HepG2 (cell line): Measurements from ENCODE around the gene P4HB. TPM values are rescaled to one million over a fixed set of nuclear protein-coding genes. Genes with fewer than 3 reads are reported as not detected.

Experiments
- EHMT2 ChIP-seq: fragments of 200-600 bp; sonication (generic); IDR thresholded peaks from 2 replicates; pipeline ENCODE4 v1.7.0; 2017; ENCODE audit warnings: antibody characterized with exemption, low read depth, low read length, borderline replicate concordance
- RORA ChIP-seq: sonication (generic); formaldehyde crosslinking; IDR thresholded peaks from 2 replicates; pipeline ENCODE4 v1.5.0; 2020; ENCODE audit warnings: mild to moderate bottlenecking, missing genetic modification reagents, moderate library complexity
- polyA plus RNA-seq, 8 experiments: library from polyadenylated mRNA; depleted of rRNA in 3 of 8; stranded (reverse) in 7 of 8; unstranded in 1 of 8; fragments of >200 nt; fragmentation: Illumina TruSeq in 4 of 8; extraction: Trizol in 4 of 8; gene quantifications; 2 replicates each; pipeline versions ENCODE4 v1.2.1 to v1.2.3, GENCODE V29; 2011 to 2016; ENCODE audit warnings: low read depth in 4 of 8, missing spikeins in 1 of 8, mixed read lengths in 1 of 8; ENCODE audit not compliant: insufficient read depth in 1 of 8
- total RNA-seq, 5 experiments: library from RNA; depleted of rRNA; stranded (reverse); fragments of >200 nt; fragmentation: Illumina TruSeq; extraction: Trizol; gene quantifications; 2 replicates each; pipeline ENCODE4 v1.2.3, GENCODE V29; 2016; ENCODE audit warnings: low read depth in 1 of 5
- TF ChIP-seq, protein P1 (sequence below), 2 experiments: fragments of 450-650 bp in 1 of 2; sonication (generic) in 1 of 2; formaldehyde crosslinking in 1 of 2; IDR thresholded peaks; 2 replicates each; pipeline versions ENCODE4 v1.6.1 to v1.8.0; 2016 to 2022; ENCODE audit warnings: antibody characterized with exemption in 1 of 2, mild to moderate bottlenecking in 1 of 2, missing genetic modification reagents in 1 of 2
- TF ChIP-seq, protein P2 (sequence below): IDR thresholded peaks from 2 replicates; pipeline ENCODE4 v1.6.1; 2018; ENCODE audit warnings: missing genetic modification reagents

The P4HB gene
- total and polyA plus RNA-seq, 2 of the 13 experiments (the other 11 are each of a cell fraction or from before 2014, with no cell fraction given) = 185 to 782 TPM

DNA sequence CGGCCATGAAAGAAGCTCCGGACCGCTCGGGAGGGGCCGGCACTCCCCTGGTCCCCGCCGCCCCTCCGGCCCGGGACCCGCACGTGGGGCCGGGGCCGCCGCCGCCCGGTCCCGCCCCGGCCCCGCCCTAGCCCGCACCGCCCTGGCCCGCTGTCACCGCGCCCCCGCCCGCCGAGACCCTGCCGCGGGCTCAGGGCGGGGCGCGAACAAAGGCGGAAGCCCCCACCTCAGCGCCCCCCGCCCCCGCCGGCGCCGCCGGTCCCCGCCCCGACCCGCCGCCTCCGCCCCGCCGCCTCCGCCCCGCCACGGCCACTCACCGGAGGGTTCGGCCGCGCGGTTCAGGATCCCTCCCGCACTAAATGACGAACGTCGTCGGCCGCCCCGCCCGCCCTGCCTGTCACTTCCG is 10.6 kb upstream of the P4HB start, which contains the start of gene ARHGDIA (continued):
- TF ChIP-seq, protein P1, sequence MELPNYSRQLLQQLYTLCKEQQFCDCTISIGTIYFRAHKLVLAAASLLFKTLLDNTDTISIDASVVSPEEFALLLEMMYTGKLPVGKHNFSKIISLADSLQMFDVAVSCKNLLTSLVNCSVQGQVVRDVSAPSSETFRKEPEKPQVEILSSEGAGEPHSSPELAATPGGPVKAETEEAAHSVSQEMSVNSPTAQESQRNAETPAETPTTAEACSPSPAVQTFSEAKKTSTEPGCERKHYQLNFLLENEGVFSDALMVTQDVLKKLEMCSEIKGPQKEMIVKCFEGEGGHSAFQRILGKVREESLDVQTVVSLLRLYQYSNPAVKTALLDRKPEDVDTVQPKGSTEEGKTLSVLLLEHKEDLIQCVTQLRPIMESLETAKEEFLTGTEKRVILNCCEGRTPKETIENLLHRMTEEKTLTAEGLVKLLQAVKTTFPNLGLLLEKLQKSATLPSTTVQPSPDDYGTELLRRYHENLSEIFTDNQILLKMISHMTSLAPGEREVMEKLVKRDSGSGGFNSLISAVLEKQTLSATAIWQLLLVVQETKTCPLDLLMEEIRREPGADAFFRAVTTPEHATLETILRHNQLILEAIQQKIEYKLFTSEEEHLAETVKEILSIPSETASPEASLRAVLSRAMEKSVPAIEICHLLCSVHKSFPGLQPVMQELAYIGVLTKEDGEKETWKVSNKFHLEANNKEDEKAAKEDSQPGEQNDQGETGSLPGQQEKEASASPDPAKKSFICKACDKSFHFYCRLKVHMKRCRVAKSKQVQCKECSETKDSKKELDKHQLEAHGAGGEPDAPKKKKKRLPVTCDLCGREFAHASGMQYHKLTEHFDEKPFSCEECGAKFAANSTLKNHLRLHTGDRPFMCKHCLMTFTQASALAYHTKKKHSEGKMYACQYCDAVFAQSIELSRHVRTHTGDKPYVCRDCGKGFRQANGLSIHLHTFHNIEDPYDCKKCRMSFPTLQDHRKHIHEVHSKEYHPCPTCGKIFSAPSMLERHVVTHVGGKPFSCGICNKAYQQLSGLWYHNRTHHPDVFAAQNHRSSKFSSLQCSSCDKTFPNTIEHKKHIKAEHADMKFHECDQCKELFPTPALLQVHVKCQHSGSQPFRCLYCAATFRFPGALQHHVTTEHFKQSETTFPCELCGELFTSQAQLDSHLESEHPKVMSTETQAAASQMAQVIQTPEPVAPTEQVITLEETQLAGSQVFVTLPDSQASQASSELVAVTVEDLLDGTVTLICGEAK (IDR thresholded peaks at IDR 0.05) = no peak
- TF ChIP-seq, protein P1 (CRISPR knock-in tag; IDR thresholded peaks at IDR 0.05) = no peak
- TF ChIP-seq, protein P2, sequence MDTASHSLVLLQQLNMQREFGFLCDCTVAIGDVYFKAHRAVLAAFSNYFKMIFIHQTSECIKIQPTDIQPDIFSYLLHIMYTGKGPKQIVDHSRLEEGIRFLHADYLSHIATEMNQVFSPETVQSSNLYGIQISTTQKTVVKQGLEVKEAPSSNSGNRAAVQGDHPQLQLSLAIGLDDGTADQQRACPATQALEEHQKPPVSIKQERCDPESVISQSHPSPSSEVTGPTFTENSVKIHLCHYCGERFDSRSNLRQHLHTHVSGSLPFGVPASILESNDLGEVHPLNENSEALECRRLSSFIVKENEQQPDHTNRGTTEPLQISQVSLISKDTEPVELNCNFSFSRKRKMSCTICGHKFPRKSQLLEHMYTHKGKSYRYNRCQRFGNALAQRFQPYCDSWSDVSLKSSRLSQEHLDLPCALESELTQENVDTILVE (CRISPR knock-in tag) = peak; percentile 95; the same call in 1 of the 2 replicates
- TF ChIP-seq RORA (CRISPR knock-in tag) (no peak), EHMT2 (no peak)
- TF ChIP-seq, all 625 proteins: peak for 12
